ENCODE measurements around the gene SPEM3. TPM values are rescaled to one million over a fixed set of nuclear protein-coding genes. Genes with fewer than 3 reads are reported as not detected.
A peak's percentile ranks its signal among the peaks of the same experiment; 100 is the strongest.

Gene SPEM3
- total and polyA plus RNA-seq, 2 of the 13 experiments (the other 11 are each of a cell fraction or from before 2014, with no cell fraction given), result not detected

- TF ChIP-seq HNF1A (IDR thresholded peaks at IDR 0.05; ENCODE audit: low read depth) (no peak), HNF1A (CRISPR knock-in tag; IDR thresholded peaks at IDR 0.05; ENCODE audit: borderline replicate concordance) (peak; percentile 22; the same call in 1 of the 2 replicates), SATB2 (CRISPR knock-in tag; IDR thresholded peaks at IDR 0.05) (no peak), ZNF740 (CRISPR knock-in tag; IDR thresholded peaks at IDR 0.05) (peak; percentile 73; the same call in 1 of the 2 replicates), ZC3H4 (CRISPR knock-in tag; IDR thresholded peaks at IDR 0.05; ENCODE audit: borderline replicate concordance) (no peak), ZSCAN21 (CRISPR knock-in tag; IDR thresholded peaks at IDR 0.05; ENCODE audit: borderline replicate concordance) (no peak), RORA (CRISPR knock-in tag; IDR thresholded peaks at IDR 0.05) (no peak), NR2F6 (IDR thresholded peaks at IDR 0.05) (peak; percentile 57; the same call in 1 of the 2 replicates), NR2F6 (CRISPR knock-in tag; IDR thresholded peaks at IDR 0.05) (no peak), ZNF12 (CRISPR knock-in tag; IDR thresholded peaks at IDR 0.05) (no peak), RFXAP (CRISPR knock-in tag; IDR thresholded peaks at IDR 0.05; ENCODE audit: borderline replicate concordance) (no peak), FOXP1 (IDR thresholded peaks at IDR 0.05) (no peak), FOXP1 (CRISPR knock-in tag; IDR thresholded peaks at IDR 0.05) (no peak), MAZ (IDR thresholded peaks at IDR 0.05; ENCODE audit: borderline replicate concordance, low read depth, low read length) (no peak), MAZ (CRISPR knock-in tag; IDR thresholded peaks at IDR 0.05; ENCODE audit: low read depth) (0 out of 2 replicates have a peak, but pooled peaks have one; percentile 40), ZHX2 (IDR thresholded peaks at IDR 0.05; ENCODE audit: low read depth) (no peak), ZHX2 (CRISPR knock-in tag; IDR thresholded peaks at IDR 0.05; ENCODE audit: borderline replicate concordance) (no peak), IKZF4 (CRISPR knock-in tag; IDR thresholded peaks at IDR 0.05; ENCODE audit: borderline replicate concordance, low read depth, not compliant biosample characterization) (no peak), ZMAT3 (CRISPR knock-in tag; conservative IDR thresholded peaks at IDR 0.05) (peak; percentile 37; the same call in 1 of the 2 replicates)
- TF ChIP-seq, protein P1, sequence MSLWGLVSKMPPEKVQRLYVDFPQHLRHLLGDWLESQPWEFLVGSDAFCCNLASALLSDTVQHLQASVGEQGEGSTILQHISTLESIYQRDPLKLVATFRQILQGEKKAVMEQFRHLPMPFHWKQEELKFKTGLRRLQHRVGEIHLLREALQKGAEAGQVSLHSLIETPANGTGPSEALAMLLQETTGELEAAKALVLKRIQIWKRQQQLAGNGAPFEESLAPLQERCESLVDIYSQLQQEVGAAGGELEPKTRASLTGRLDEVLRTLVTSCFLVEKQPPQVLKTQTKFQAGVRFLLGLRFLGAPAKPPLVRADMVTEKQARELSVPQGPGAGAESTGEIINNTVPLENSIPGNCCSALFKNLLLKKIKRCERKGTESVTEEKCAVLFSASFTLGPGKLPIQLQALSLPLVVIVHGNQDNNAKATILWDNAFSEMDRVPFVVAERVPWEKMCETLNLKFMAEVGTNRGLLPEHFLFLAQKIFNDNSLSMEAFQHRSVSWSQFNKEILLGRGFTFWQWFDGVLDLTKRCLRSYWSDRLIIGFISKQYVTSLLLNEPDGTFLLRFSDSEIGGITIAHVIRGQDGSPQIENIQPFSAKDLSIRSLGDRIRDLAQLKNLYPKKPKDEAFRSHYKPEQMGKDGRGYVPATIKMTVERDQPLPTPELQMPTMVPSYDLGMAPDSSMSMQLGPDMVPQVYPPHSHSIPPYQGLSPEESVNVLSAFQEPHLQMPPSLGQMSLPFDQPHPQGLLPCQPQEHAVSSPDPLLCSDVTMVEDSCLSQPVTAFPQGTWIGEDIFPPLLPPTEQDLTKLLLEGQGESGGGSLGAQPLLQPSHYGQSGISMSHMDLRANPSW (CRISPR knock-in tag; IDR thresholded peaks at IDR 0.05; ENCODE audit: borderline replicate concordance), result no peak
Measured at GRCh38 chr17:7403727-7403976, 25.0 kb upstream of the SPEM3 start (continued).

Data from HepG2 (cell line).